GM20431 (cell line): ENCODE results near the gene SRSF7.
"Not testable (repeated sequence)": the region's sequence is repeated elsewhere in the genome, so short reads cannot be mapped to it uniquely, and the experiment has no call there.

ENCODE experiments used
- in situ Hi-C: fragments of 300-500 bp; cut with MseI, MboI; formaldehyde crosslinking; loops from one replicate; pipeline ENCODE4 v1.15.0; 2020; ENCODE audit warnings: low sequenced_read_pairs; ENCODE audit not compliant: unreplicated experiment

The SRSF7 gene

DNA sequence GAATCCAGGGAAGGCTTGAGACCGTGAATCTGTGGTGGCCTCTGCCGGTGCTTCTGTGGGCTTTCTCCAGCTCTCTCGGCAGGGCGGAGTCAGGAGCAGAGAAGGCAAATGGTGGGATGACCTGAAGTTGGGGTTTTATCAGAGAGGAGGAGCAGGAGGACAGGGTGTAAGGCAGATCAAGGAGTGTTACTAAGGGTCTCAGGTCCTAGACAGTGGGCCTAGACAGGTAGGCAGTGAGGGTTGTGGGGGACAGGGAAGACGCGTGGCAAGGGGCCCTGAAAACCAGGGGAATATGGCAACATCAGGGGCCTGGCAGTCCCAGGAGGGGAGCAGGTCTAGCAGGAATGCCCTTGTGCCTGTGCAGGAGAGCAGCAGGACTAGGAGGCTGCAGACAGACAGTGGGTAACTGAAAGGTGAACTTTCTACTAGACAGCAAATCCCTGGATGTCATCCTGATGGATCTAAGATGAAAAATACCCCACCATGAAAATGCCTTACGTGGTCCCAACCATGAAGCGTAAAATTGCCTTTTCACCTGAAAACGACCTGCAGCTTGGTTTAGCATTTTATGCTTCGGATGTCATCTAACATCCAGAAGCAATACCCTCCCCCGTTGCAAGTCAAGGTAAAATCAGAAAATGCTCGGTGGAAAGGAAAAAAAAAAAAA lies 42.1 kb downstream of the SRSF7 start:
- in situ Hi-C loops, result no loop called here

DNA sequence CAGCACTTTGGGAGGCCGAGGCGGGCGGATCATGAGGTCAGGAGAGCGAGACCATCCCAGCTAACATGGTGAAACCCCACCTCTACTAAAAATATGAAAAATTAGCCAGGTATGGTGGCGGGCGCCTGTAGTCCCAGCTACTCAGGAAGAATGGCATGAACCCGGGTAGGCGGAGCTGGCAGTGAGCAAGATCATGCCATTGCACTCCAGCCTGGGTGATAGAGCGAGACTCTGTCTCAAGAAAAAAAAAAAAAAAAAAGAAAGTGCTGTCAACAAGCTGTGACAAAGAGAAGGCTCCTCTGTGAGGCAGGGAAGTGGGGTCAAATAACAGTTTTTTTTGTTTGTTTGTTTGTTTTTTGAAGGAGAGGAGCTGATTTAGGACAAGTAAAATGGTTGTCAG lies 42.7 kb downstream of the SRSF7 start:
- in situ Hi-C loops, result not testable (repeated sequence)

GRCh38 chr2:38706846-38707345 lies 44.3 kb downstream of the SRSF7 start:
- in situ Hi-C loops, result no loop called here

DNA sequence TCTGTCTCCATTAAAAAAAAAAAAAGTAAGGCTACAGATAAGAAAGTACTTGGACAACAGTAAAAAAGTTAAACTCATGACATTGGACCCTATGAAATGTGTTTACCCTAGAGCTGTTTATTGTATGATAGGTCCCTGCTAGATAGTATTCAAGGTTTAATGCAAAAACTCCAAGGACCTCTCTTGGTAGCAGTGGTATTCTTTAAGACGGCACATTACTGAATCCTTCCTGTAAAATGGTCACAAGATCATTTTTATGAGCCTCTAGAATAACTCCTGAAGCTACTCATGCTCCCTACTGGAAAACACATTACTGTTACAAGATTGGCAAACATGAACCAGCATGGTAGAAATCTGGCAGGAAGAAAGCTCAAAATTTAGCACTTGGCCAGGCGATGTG lies 46.5 kb downstream of the SRSF7 start:
- in situ Hi-C loops, result no loop called here

DNA sequence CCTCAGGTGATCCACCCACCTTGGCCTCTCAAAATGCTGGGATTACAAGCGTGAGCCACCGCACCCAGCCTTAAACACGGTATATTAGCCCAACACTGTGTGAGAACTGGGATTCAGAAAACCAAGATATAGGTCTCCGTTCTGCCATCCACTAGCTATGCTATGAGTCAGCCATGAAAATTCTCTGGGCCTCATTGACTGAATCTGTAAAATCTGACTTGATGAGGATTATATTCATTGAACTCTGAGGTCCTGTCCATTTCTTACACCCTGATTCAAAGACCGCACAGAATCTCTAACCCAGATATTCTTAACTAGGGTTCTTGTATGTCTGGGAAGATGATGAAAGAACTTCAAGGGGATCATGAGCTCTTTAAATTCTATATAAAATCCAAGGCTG lies 47.8 kb downstream of the SRSF7 start:
- in situ Hi-C loops, result not testable (repeated sequence)

- in situ Hi-C loops, result no loop called here
These were observed 48.7 kb downstream of the SRSF7 start for GRCh38 chr2:38702413-38702812.

DNA sequence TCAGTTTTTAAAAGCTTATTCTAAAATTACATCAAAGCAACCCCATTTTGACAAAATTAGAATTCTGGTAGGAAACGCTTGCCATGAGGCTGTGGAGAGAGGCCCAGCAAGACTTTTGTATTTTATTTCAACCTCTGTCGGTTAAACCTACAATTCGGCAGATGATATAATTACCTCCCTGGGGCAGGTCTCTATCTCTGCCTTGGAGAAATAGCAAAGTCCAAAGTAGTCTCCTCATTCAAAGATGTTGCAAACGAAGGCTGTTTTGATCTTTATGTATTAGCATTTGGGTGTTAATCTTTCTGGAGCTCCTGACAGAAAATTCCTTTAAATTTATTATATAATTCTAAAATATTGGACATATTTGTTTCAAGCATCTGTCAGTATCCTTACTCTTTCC lies 49.6 kb downstream of the SRSF7 start:
- in situ Hi-C loops, result no loop called here

DNA sequence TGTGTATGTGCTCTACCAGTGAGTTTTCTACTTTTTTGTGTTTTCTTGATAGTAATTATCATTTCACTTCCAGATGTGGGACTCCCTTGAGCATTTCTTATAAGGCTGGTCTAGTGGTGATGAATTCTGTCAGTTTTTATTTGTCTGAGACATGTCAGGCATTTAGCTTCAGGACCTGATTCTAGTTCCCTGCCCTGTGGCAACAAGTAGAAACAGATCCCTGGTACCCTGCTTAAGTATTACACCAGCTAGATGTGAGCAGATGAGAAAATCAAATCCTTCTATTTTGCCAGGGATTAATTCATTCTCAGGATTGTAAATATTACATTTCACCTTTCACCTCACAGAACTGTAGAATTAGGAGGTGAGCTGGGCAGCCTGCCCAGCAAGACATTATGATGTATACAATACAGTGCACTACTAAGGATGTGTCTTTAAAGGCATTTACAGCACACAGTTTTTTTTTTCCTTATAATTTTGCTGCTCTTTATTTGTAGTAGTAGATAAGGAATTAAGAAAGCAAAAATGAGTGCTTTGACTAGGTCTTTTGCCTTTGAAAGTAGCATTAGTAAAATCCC lies 50.2 kb downstream of the SRSF7 start:
- in situ Hi-C loops, result no loop called here

- in situ Hi-C loops, result no loop called here
These were observed 50.9 kb downstream of the SRSF7 start for GRCh38 chr2:38700113-38700785.

- in situ Hi-C loops, result no loop called here
These were observed 52.6 kb downstream of the SRSF7 start for GRCh38 chr2:38698467-38699003.

DNA sequence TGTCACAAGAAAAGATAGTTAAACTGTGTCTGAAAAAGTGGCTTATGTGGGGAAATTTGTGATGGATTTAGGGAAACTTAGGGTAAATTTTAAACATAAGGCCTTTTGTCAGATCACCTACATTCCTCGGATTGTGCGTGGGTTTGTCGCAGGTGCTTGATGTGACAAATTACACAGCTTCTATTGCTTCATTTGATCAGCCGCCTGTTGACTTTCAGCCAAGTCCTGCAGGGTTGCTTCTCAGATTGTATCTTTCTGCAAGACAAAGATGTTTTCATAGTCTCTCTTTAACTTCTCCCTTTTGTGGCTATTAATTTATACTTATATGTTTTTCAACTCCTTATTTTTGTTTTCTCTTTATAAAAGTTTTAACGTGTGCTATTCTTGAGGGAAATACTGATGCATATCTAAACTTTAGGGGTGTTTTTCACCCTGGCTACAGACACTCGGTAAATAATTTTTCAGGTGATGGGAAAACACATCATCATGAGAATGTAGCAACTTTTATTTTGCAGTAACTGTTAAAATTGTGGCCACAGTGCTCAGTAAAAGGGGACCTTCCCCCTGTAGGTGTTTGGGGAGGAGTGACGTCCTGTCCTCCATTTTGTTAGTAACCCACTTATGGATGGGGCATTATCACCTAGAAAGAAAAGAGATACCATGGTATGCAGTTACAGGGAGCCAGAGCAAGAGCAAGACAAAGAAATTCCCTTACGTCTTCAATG lies 53.9 kb downstream of the SRSF7 start:
- in situ Hi-C loops, result no loop called here
